Measurements from ENCODE around the gene TRAF1. TPM values are rescaled to one million over a fixed set of nuclear protein-coding genes. Genes with fewer than 3 reads are reported as not detected.

The TRAF1 gene
- total and polyA plus RNA-seq, 2 of the 13 experiments (the other 11 are each of a cell fraction or from before 2014, with no cell fraction given), result 0.44 to 1.0 TPM

DNA sequence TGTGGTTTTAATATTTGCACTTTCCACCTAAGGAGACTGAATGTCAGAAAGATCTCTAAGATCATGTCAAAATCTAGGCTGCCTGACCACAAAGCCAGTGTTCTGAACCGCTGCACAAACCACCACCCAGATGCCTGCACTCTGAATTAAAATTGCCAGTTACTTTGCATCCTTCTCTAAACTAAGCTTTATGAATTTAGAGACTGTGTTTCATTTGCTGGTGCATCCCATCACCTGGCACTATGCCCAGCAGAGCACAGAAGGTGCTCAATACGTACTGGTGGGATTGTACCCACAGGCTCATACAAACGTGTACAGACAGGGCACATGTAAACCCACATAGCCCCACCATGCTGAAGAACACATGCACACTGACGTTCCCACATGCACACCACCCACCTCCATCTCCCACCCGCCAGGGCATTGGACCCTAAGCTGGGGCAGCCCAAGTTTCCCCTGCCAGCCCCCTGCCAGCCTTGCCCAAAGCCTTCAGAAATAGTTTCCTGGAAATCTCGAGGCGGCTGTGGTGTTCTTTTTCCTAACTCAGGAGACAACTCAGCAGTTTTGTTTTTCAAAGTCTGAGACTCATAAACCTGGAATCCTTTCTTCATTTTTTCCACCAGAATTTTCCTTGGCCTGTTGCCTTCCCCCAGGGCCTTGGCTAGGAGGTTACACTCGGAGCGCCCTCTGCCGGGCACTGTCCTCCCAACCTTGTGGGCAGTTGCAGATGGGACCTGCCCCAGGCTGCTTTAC lies 9.6 kb upstream of the TRAF1 start (continued):
- TF ChIP-seq, protein P1, sequence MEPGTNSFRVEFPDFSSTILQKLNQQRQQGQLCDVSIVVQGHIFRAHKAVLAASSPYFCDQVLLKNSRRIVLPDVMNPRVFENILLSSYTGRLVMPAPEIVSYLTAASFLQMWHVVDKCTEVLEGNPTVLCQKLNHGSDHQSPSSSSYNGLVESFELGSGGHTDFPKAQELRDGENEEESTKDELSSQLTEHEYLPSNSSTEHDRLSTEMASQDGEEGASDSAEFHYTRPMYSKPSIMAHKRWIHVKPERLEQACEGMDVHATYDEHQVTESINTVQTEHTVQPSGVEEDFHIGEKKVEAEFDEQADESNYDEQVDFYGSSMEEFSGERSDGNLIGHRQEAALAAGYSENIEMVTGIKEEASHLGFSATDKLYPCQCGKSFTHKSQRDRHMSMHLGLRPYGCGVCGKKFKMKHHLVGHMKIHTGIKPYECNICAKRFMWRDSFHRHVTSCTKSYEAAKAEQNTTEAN (CRISPR knock-in tag; conservative IDR thresholded peaks at IDR 0.05), result no peak
- TF ChIP-seq SOX13 (IDR thresholded peaks at IDR 0.05), result no peak
- no peak for TF ChIP-seq SOX13 (CRISPR knock-in tag; conservative IDR thresholded peaks at IDR 0.05 in 1 of 2, IDR thresholded peaks at IDR 0.05 in 1 of 2)
- TF ChIP-seq, protein P2, sequence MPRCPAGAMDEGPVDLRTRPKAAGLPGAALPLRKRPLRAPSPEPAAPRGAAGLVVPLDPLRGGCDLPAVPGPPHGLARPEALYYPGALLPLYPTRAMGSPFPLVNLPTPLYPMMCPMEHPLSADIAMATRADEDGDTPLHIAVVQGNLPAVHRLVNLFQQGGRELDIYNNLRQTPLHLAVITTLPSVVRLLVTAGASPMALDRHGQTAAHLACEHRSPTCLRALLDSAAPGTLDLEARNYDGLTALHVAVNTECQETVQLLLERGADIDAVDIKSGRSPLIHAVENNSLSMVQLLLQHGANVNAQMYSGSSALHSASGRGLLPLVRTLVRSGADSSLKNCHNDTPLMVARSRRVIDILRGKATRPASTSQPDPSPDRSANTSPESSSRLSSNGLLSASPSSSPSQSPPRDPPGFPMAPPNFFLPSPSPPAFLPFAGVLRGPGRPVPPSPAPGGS (CRISPR knock-in tag; IDR thresholded peaks at IDR 0.05), result no peak
- TF ChIP-seq IKZF1 (IDR thresholded peaks at IDR 0.05), result no peak
- no peak for TF ChIP-seq ZBTB1 (CRISPR knock-in tag; IDR thresholded peaks at IDR 0.05; ENCODE audit: borderline replicate concordance)
- TF ChIP-seq ZNF225 (CRISPR knock-in tag; IDR thresholded peaks at IDR 0.05), result no peak
- TF ChIP-seq SRSF9 (IDR thresholded peaks at IDR 0.05; ENCODE audit: borderline replicate concordance, insufficient read depth, low read depth, low read length, poor library complexity, severe bottlenecking), result no peak
- no peak for TF ChIP-seq IRF2 (CRISPR knock-in tag; IDR thresholded peaks at IDR 0.05)
- no peak for TF ChIP-seq KLF12 (CRISPR knock-in tag; IDR thresholded peaks at IDR 0.05; ENCODE audit: borderline replicate concordance)
- TF ChIP-seq RCOR2 (CRISPR knock-in tag; IDR thresholded peaks at IDR 0.05), result no peak
- TF ChIP-seq RBM22 (optimal IDR thresholded peaks at IDR 0.05; ENCODE audit: low read length), result no peak
- no peak for TF ChIP-seq MAFG (CRISPR knock-in tag; IDR thresholded peaks at IDR 0.05)
- no peak for TF ChIP-seq MATR3 (CRISPR knock-in tag; IDR thresholded peaks at IDR 0.05)
- TF ChIP-seq, protein P3, sequence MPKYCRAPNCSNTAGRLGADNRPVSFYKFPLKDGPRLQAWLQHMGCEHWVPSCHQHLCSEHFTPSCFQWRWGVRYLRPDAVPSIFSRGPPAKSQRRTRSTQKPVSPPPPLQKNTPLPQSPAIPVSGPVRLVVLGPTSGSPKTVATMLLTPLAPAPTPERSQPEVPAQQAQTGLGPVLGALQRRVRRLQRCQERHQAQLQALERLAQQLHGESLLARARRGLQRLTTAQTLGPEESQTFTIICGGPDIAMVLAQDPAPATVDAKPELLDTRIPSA (CRISPR knock-in tag; IDR thresholded peaks at IDR 0.05; ENCODE audit: borderline replicate concordance), result no peak
- no peak for TF ChIP-seq ZNF263 (CRISPR knock-in tag; IDR thresholded peaks at IDR 0.05)
- TF ChIP-seq, protein P4, sequence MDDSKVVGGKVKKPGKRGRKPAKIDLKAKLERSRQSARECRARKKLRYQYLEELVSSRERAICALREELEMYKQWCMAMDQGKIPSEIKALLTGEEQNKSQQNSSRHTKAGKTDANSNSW (CRISPR knock-in tag; IDR thresholded peaks at IDR 0.05; ENCODE audit: borderline replicate concordance), result no peak
- TF ChIP-seq ZEB1 (IDR thresholded peaks at IDR 0.05; ENCODE audit: insufficient replicate concordance, low read depth), result no peak
- no peak for TF ChIP-seq ZNF331 (CRISPR knock-in tag; IDR thresholded peaks at IDR 0.05)
- TF ChIP-seq ZNF24 (IDR thresholded peaks at IDR 0.05), result no peak
- TF ChIP-seq, protein P5, sequence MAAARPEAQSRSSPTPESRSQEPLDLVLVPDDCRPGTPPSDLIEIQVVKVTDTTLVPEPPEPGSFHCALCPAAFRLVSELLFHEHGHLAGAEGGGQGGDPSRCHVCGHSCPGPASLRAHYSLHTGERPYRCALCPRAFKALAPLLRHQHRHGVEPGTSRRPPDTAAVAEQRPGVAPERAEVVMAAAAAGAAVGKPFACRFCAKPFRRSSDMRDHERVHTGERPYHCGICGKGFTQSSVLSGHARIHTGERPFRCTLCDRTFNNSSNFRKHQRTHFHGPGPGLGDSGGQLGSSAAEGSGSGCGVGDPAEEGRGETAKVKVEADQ (CRISPR knock-in tag; IDR thresholded peaks at IDR 0.05; ENCODE audit: borderline replicate concordance), result no peak
- TF ChIP-seq, protein P6, sequence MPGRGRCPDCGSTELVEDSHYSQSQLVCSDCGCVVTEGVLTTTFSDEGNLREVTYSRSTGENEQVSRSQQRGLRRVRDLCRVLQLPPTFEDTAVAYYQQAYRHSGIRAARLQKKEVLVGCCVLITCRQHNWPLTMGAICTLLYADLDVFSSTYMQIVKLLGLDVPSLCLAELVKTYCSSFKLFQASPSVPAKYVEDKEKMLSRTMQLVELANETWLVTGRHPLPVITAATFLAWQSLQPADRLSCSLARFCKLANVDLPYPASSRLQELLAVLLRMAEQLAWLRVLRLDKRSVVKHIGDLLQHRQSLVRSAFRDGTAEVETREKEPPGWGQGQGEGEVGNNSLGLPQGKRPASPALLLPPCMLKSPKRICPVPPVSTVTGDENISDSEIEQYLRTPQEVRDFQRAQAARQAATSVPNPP (CRISPR knock-in tag; IDR thresholded peaks at IDR 0.05), result no peak
- TF ChIP-seq MLLT10 (CRISPR knock-in tag; IDR thresholded peaks at IDR 0.05), result no peak

Data from HepG2 (cell line).